Large intestine (tissue), 3 donors: ENCODE data around the gene HLCS. TPM values are rescaled to one million over a fixed set of nuclear protein-coding genes. Genes with fewer than 3 reads are reported as not detected.

Source experiments
- DNase-seq, 2 donors: peaks; one replicate each; pipeline versions ENCODE4 v3.0.0 to v3.0.0-alpha.2; 2013
- H3K27ac ChIP-seq: one replicate; pipeline ENCODE4 v1.5.1; 2013; ENCODE audit warnings: low read length
- H3K27me3 ChIP-seq: 2 replicates; pipeline ENCODE4 v1.6.1; 2013; ENCODE audit warnings: low read length; ENCODE audit not compliant: control insufficient read depth, insufficient read depth
- H3K36me3 ChIP-seq: 2 replicates; pipeline ENCODE4 v1.6.1; 2013; ENCODE audit warnings: low read length; ENCODE audit not compliant: control insufficient read depth, insufficient read depth
- H3K4me1 ChIP-seq: one replicate; pipeline ENCODE4 v1.6.1; 2013; ENCODE audit warnings: low read length; ENCODE audit not compliant: control insufficient read depth, insufficient read depth
- H3K4me3 ChIP-seq: one replicate; pipeline ENCODE4 v1.5.1; 2013; ENCODE audit warnings: low read length
- H3K9me3 ChIP-seq: one replicate; pipeline ENCODE4 v1.6.1; 2013; ENCODE audit warnings: mild to moderate bottlenecking, low read depth, low read length, moderate library complexity; ENCODE audit not compliant: control insufficient read depth
- WGBS: methylation state at CpG from one replicate; pipeline ENCODE4 v1.1.5; 2013; ENCODE audit warnings: low lambda C conversion rate; ENCODE audit not compliant: insufficient coverage; 5-methylcytosine and 5-hydroxymethylcytosine counted together
- polyA plus RNA-seq: library from polyadenylated mRNA; unstranded; fragments of 120-200 nt; gene quantifications from one replicate; pipeline ENCODE4 v1.2.1, GENCODE V29; 2013

The HLCS gene
- polyA plus RNA-seq, 1 donor = 12.5 TPM

- Histone ChIP-seq H3K9me3 (no peaks in the 10 kb centered on the region), H3K27ac (no peak overlapping the region), H3K27me3 (no peaks in the 10 kb centered on the region), H3K36me3 (no peaks in the 10 kb centered on the region), H3K4me1 (peaks cover 22% of the 10 kb centered on the region), H3K4me3 (no peak overlapping the region)
- WGBS = no CpG with 5 or more reads among the region's 18 CpGs
- DNase-seq = no peak
These were observed 52.0 kb downstream of the HLCS start for GRCh38 chr21:36914244-36915013.

GRCh38 chr21:36913247-36914169 is 53.0 kb downstream of the HLCS start:
- no peak overlapping the region for H3K27ac ChIP-seq
- H3K4me1 ChIP-seq = peaks cover 22% of the 10 kb centered on the region
- no peak overlapping the region for H3K4me3 ChIP-seq
- H3K36me3 ChIP-seq = no peaks in the 10 kb centered on the region
- H3K9me3 ChIP-seq = no peaks in the 10 kb centered on the region
- DNase-seq = no peak
- WGBS = no CpG with 5 or more reads among the region's 8 CpGs
- no peaks in the 10 kb centered on the region for H3K27me3 ChIP-seq

- peak; percentile 13 to 34 for DNase-seq
- H3K36me3 ChIP-seq = no peaks in the 10 kb centered on the region
- H3K9me3 ChIP-seq = no peaks in the 10 kb centered on the region
- no peaks in the 10 kb centered on the region for H3K27me3 ChIP-seq
- no peak overlapping the region for H3K4me3 ChIP-seq
- WGBS = no CpG with 5 or more reads among the region's 17 CpGs
- no peak overlapping the region for H3K27ac ChIP-seq
- H3K4me1 ChIP-seq = peaks cover 17% of the 10 kb centered on the region
These were observed 55.7 kb downstream of the HLCS start for GRCh38 chr21:36910581-36911307.

GRCh38 chr21:36909901-36910561 is 56.4 kb downstream of the HLCS start:
- peak overlapping the region; percentile 9 for H3K27ac ChIP-seq
- DNase-seq = peak; percentile 79 to 92
- no peaks in the 10 kb centered on the region for H3K36me3 ChIP-seq
- H3K4me3 ChIP-seq = no peak overlapping the region
- H3K9me3 ChIP-seq = no peaks in the 10 kb centered on the region
- no peaks in the 10 kb centered on the region for H3K27me3 ChIP-seq
- peaks cover 11% of the 10 kb centered on the region for H3K4me1 ChIP-seq
- 29% methylated on average over 2 of the region's 16 CpGs for WGBS

GRCh38 chr21:36909423-36909822 is 57.0 kb downstream of the HLCS start:
- no peaks in the 10 kb centered on the region for H3K9me3 ChIP-seq
- DNase-seq = no peak
- H3K4me3 ChIP-seq = no peak overlapping the region
- no peaks in the 10 kb centered on the region for H3K36me3 ChIP-seq
- no peaks in the 10 kb centered on the region for H3K27me3 ChIP-seq
- WGBS = no CpG with 5 or more reads among the region's 5 CpGs
- peak overlapping the region; percentile 9 for H3K27ac ChIP-seq
- peaks cover 8% of the 10 kb centered on the region for H3K4me1 ChIP-seq

- Histone ChIP-seq H3K4me3 (no peak overlapping the region), H3K4me1 (peaks cover 8% of the 10 kb centered on the region), H3K27ac (no peak overlapping the region), H3K36me3 (no peaks in the 10 kb centered on the region), H3K27me3 (no peaks in the 10 kb centered on the region), H3K9me3 (no peaks in the 10 kb centered on the region)
- DNase-seq = no peak
- no CpG with 5 or more reads among the region's 3 CpGs for WGBS
These were observed 58.1 kb downstream of the HLCS start for GRCh38 chr21:36908260-36908908.

GRCh38 chr21:36904093-36904666 is 62.3 kb downstream of the HLCS start:
- Histone ChIP-seq H3K4me1 (no peaks in the 10 kb centered on the region), H3K4me3 (no peak overlapping the region), H3K27ac (no peak overlapping the region), H3K36me3 (peaks cover 2% of the 10 kb centered on the region), H3K9me3 (no peaks in the 10 kb centered on the region), H3K27me3 (no peaks in the 10 kb centered on the region)
- DNase-seq = no peak
- WGBS = 94% methylated on average over 2 of the region's 3 CpGs

- Histone ChIP-seq H3K27ac (no peak overlapping the region), H3K4me1 (no peaks in the 10 kb centered on the region), H3K4me3 (no peak overlapping the region), H3K27me3 (no peaks in the 10 kb centered on the region), H3K36me3 (peaks cover 2% of the 10 kb centered on the region), H3K9me3 (no peaks in the 10 kb centered on the region)
- no peak for DNase-seq
- 72% methylated on average over 3 of the region's 5 CpGs for WGBS
These were observed 63.7 kb downstream of the HLCS start for GRCh38 chr21:36902793-36903192.

GRCh38 chr21:36902331-36902730 is 64.1 kb downstream of the HLCS start:
- H3K27ac ChIP-seq = no peak overlapping the region
- 91% methylated on average over 3 of the region's 8 CpGs for WGBS
- H3K36me3 ChIP-seq = peaks cover 5% of the 10 kb centered on the region
- no peaks in the 10 kb centered on the region for H3K4me1 ChIP-seq
- H3K4me3 ChIP-seq = no peak overlapping the region
- no peaks in the 10 kb centered on the region for H3K9me3 ChIP-seq
- H3K27me3 ChIP-seq = no peaks in the 10 kb centered on the region
- no peak for DNase-seq
